Fibroblast of gingiva (primary cell): ENCODE data around the gene APEX1.

ENCODE experiments used
- DNase-seq: peaks from one replicate; pipeline ENCODE4 v3.0.0-alpha.2; 2011; ENCODE audit warnings: low read depth

Gene APEX1

GRCh38 chr14:20454516-20455354 is at the start of gene APEX1, which contains the start of gene OSGEP:
Gene APEX1, plus strand, starts transcription at chr14:20455226. Its CDS starts 420 bp downstream, at chr14:20455646.
Gene OSGEP, minus strand, starts transcription at chr14:20454812. Its CDS starts 129 bp downstream, at chr14:20454683.
- DNase-seq = peak; percentile 99

- DNase-seq = peak; percentile 34
Observed at GRCh38 chr14:20409226-20409625, 45.8 kb upstream of the APEX1 start.

- DNase-seq = no peak
Observed at GRCh38 chr14:20412411-20412810, 42.6 kb upstream of the APEX1 start.

GRCh38 chr14:20412876-20413743 is 41.9 kb upstream of the APEX1 start, which contains the start of gene TEP1:
Gene TEP1, minus strand, starts transcription at chr14:20413501. Its CDS starts 5,062 bp downstream, at chr14:20408439.
- peak; percentile 87 for DNase-seq

- DNase-seq = no peak
Observed at GRCh38 chr14:20413744-20414082, 41.3 kb upstream of the APEX1 start.

- DNase-seq = peak; percentile 42
Observed at GRCh38 chr14:20415782-20416206, 39.2 kb upstream of the APEX1 start.

GRCh38 chr14:20416223-20416622 is 38.8 kb upstream of the APEX1 start:
- no peak for DNase-seq

GRCh38 chr14:20417250-20418186 is 37.5 kb upstream of the APEX1 start:
- DNase-seq = no peak

- DNase-seq = no peak
Observed at GRCh38 chr14:20418501-20418909, 36.5 kb upstream of the APEX1 start.

- no peak for DNase-seq
Observed at GRCh38 chr14:20419419-20419818, 35.6 kb upstream of the APEX1 start.

GRCh38 chr14:20421267-20421666 is 33.8 kb upstream of the APEX1 start:
- no peak for DNase-seq

- DNase-seq = no peak
Observed at GRCh38 chr14:20422886-20423285, 32.1 kb upstream of the APEX1 start.

- no peak for DNase-seq
Observed at GRCh38 chr14:20424851-20425250, 30.2 kb upstream of the APEX1 start.

- DNase-seq = no peak
Observed at GRCh38 chr14:20427231-20428009, 27.6 kb upstream of the APEX1 start.

GRCh38 chr14:20428010-20428365 is 27.0 kb upstream of the APEX1 start:
- no peak for DNase-seq

- DNase-seq = no peak
Observed at GRCh38 chr14:20428802-20429201, 26.2 kb upstream of the APEX1 start.

- no peak for DNase-seq
Observed at GRCh38 chr14:20429801-20430669, 25.0 kb upstream of the APEX1 start.

- DNase-seq = peak; percentile 62
Observed at GRCh38 chr14:20434701-20435581, 20.1 kb upstream of the APEX1 start.
